GM12878 (cell line): ENCODE data around the gene PROC. TPM values are rescaled to one million over a fixed set of nuclear protein-coding genes. Genes with fewer than 3 reads are reported as not detected.

ENCODE experiments used
- ATAC-seq: fragments of 200-7000 bp; cut with Tn5 transposase; 3 replicates; pipeline ENCODE4 v1.9.1; 2020; ENCODE audit warnings: mild to moderate bottlenecking, moderate library complexity
- BruUV-seq: library from RNA; stranded (reverse); fragments of 400-500 nt; replicated peaks from 2 replicates; lab custom pipeline; 2021; lab: Mats Ljungman, UMichigan
- CTCF ChIA-PET: fragments of 300-600 bp; sonication (Branson Sonifier 250); formaldehyde crosslinking; extraction: SDS; loops from one replicate; lab custom pipeline; 2021; ENCODE audit warnings: inconsistent platforms; lab: Yijun Ruan, JAX
- POLR2A ChIA-PET: fragments of 350-600 bp; formaldehyde crosslinking; extraction: SDS; loops from one replicate; lab custom pipeline; 2021; ENCODE audit warnings: inconsistent platforms; lab: Charles Lee
- RAD21 ChIA-PET: fragments of 300-600 bp; sonication (Branson Sonifier 250); formaldehyde crosslinking; loops from one replicate; lab custom pipeline; 2023; ENCODE audit warnings: antibody characterized with exemption; ENCODE audit not compliant: unreplicated experiment; lab: Charles Lee
- SMC1A ChIA-PET: fragments of 300-600 bp; sonication (Branson Sonifier 250); formaldehyde crosslinking; loops from one replicate; lab custom pipeline; 2023; ENCODE audit not compliant: unreplicated experiment, uncharacterized antibody; lab: Charles Lee
- DNase-seq: peaks from one replicate; pipeline ENCODE4 v3.0.0-alpha.2; 2011; ENCODE audit warnings: low read depth, low spot score
- FAIRE-seq: peaks from 3 replicates; lab custom pipeline; 2011; peaks lifted over from hg19 to GRCh38; lab: Jason Lieb, UNC
- H2AFZ ChIP-seq: 2 replicates; pipeline ENCODE4 v1.6.0; 2011; ENCODE audit warnings: low read depth, low read length, control low read depth; ENCODE audit not compliant: control insufficient read depth
- H3K27ac ChIP-seq: 2 replicates; pipeline ENCODE4 v1.5.1; 2011; ENCODE audit warnings: control low read depth; ENCODE audit not compliant: control insufficient read depth, insufficient read depth
- H3K27me3 ChIP-seq, 2 experiments: replicated peaks in 1 of 2; 2 replicates each; pipeline versions ENCODE4 v1.6.0 to v1.6.1; 2011; ENCODE audit warnings: low read length in 1 of 2; ENCODE audit not compliant: control insufficient read depth in 2 of 2, insufficient read depth in 2 of 2
- H3K36me3 ChIP-seq, 2 experiments: 2 replicates each; pipeline ENCODE4 v1.5.1; 2011; ENCODE audit warnings: low read length in 1 of 2; ENCODE audit not compliant: control insufficient read depth in 2 of 2, insufficient read depth in 2 of 2
- H3K4me1 ChIP-seq: 2 replicates; pipeline ENCODE4 v1.6.1; 2011; ENCODE audit warnings: mild to moderate bottlenecking, low read length, moderate library complexity, mixed read lengths; ENCODE audit not compliant: control insufficient read depth, insufficient read depth
- H3K4me2 ChIP-seq: 2 replicates; pipeline ENCODE4 v1.6.0; 2011; ENCODE audit warnings: control low read depth; ENCODE audit not compliant: control insufficient read depth, insufficient read depth
- H3K4me3 ChIP-seq: fragments of 200-600 bp; sonication (generic); 2 replicates; pipeline ENCODE4 v1.5.1; 2016
- H3K79me2 ChIP-seq: 2 replicates; pipeline ENCODE4 v1.6.0; 2011; ENCODE audit warnings: low read length; ENCODE audit not compliant: control insufficient read depth, insufficient read depth
- H3K9ac ChIP-seq: 2 replicates; pipeline ENCODE4 v1.8.0; 2011; ENCODE audit warnings: low read length, control low read depth, mixed read lengths; ENCODE audit not compliant: control insufficient read depth, insufficient read depth
- H3K9me3 ChIP-seq: replicated peaks from 3 replicates; pipeline ENCODE4 v1.5.1; 2011; ENCODE audit warnings: mild to moderate bottlenecking, low read length; ENCODE audit not compliant: control insufficient read depth, insufficient read depth
- H4K20me1 ChIP-seq: 2 replicates; pipeline ENCODE4 v1.6.0; 2011; ENCODE audit not compliant: control insufficient read depth, insufficient read depth
- CUX1 ChIP-seq: IDR thresholded peaks from 2 replicates; pipeline ENCODE4 v1.6.1; 2012; ENCODE audit warnings: improper control_type of control experiment, low read depth, low read length; ENCODE audit not compliant: insufficient replicate concordance
- RUNX3 ChIP-seq: IDR thresholded peaks from 2 replicates; pipeline ENCODE4 v1.6.1; 2012; ENCODE audit warnings: low read length, inconsistent platforms
- WGBS: methylation state at CpG from one replicate; pipeline ENCODE4 v1.1.6; 2016; ENCODE audit warnings: low lambda C conversion rate; ENCODE audit not compliant: insufficient replicate concordance, insufficient coverage; ENCODE audit errors: missing lambda C conversion rate; 5-methylcytosine and 5-hydroxymethylcytosine counted together
- in situ Hi-C: fragments of 300-500 bp; cut with MboI; formaldehyde crosslinking; loops from 9 replicates; pipeline ENCODE4 v1.14.3; 2018; ENCODE audit warnings: mixed read lengths
- intact Hi-C: fragments of 100-400 bp; cut with micrococcal nuclease; formaldehyde crosslinking; loops from one replicate; pipeline ENCODE4 v1.14.2; 2022; ENCODE audit not compliant: unreplicated experiment
- polyA plus RNA-seq, 11 experiments: library from polyadenylated mRNA; depleted of rRNA in 4 of 11; unstranded in 6 of 11; stranded (reverse) in 5 of 11; fragments of >200 nt; fragmentation: Nextera tagmentation in 4 of 11; fragmentation: Illumina TruSeq in 1 of 11; extraction: Ambion mirVana in 4 of 11; extraction: Trizol in 1 of 11; gene quantifications; 1 replicate in 1 of 11; 2 replicates in 10 of 11; pipeline versions ENCODE4 v1.2.1 to v1.2.3, GENCODE V29; 2011 to 2016; ENCODE audit warnings: inconsistent platforms in 2 of 11, missing spikeins in 2 of 11, low read depth in 1 of 11
- total RNA-seq, 4 experiments: library from RNA; depleted of rRNA in 3 of 4; stranded (reverse); fragments of >200 nt in 3 of 4; fragmentation: Illumina TruSeq in 1 of 4; extraction: Trizol in 1 of 4; gene quantifications; 2 replicates each; pipeline versions ENCODE4 v1.2.1 to v1.2.3, GENCODE V29; 2013 to 2021

PROC gene
- total and polyA plus RNA-seq, 10 of the 15 experiments (the other 5 are each of a cell fraction or from before 2014, with no cell fraction given): not detected

DNA sequence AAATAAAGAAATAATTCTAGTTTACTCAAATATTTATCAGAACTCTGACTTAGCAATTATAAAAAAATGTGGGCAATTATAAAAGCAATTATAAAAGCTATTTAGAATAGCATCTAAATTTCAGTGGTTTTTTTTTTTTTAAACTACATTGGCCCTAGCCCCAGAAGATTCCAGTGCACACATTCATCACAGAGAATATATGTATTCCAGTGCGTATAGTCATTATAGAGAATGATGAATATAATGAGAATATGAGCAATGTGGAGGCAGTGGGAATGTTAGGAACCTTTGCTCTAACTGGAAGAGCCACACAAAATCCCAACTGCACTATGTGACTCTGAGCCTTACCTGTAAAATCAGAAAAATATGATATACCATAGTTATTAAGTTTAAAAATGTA, 41.0 kb upstream of the PROC start:
- SMC1A ChIA-PET: interaction anchor here (0.6 to 2.0 kb wide), 3 partner anchors 9 to 175 kb away, joined by 3 to 10 read pairs (median 3); no protein-coding TSS in a partner anchor
- no peak for FAIRE-seq
- Histone ChIP-seq H3K4me3 (no peak overlapping the region), H3K79me2 (peaks cover 50% of the 10 kb centered on the region), H4K20me1 (no peaks in the 10 kb centered on the region), H3K4me2 (no peak overlapping the region)
- no TSS peak for BruUV-seq
- no peak for TF ChIP-seq RUNX3
- no peak for TF ChIP-seq CUX1
- TF ChIP-seq, all 136 proteins: peak for 0
- ChIA-PET RAD21 (no interaction called here), CTCF (interaction anchor here (1.0 to 2.8 kb wide), 2 partner anchors 38 to 100 kb away, joined by 4 to 8 read pairs; no protein-coding TSS in a partner anchor), POLR2A (no interaction called here)
- ATAC-seq (no peak), DNase-seq (no peak)
- intact Hi-C loops: no loop called here
- Histone ChIP-seq H3K9ac (no peak overlapping the region), H3K27me3 (no peaks in the 10 kb centered on the region), H3K4me1 (no peaks in the 10 kb centered on the region), H2AFZ (no peak overlapping the region), H3K9me3 (peaks cover 6% of the 10 kb centered on the region), H3K36me3 (peaks cover 0 to 3% of the 10 kb centered on the region in 2 experiments; a peak in 1 of 4 replicates), H3K27ac (no peak overlapping the region)
- 100% methylated on average over 1 of the region's 1 CpG for WGBS
- in situ Hi-C loops: loop anchor here (25.0 kb wide), 1 partner anchor 715 kb away; the partner anchor contains the start of gene GYPC
